Measurements from ENCODE around the gene DSCAML1. TPM values are rescaled to one million over a fixed set of nuclear protein-coding genes. Genes with fewer than 3 reads are reported as not detected.

Gene DSCAML1
- total RNA-seq, 2 donors from 2014 or later, result 2.8 TPM; not detected in 1

DNA sequence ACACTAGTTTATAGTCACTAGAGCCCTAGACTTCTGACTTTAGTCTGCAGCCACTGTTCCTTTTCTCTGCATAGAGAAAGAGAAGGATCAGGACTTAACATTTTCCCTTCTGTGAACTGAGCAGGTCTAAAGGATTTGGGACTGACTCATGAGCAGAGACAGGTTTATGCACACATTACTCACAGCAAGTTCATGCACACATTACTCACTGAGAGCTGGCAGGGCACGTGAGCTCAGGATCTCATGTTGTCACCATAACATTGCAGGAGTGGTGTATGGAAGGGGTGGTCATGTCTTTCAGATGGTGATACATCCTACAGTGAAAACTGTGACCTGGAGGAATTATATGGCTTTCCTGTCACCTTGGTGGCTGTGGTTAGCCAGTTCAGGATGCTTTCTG is 413.0 kb downstream of the DSCAML1 start:
- Mint-ChIP-seq H3K4me3 (no peak overlapping the region), H3K9me3 (no peaks in the 10 kb centered on the region), H3K4me1 (no peaks in the 10 kb centered on the region), H3K27me3 (no peaks in the 10 kb centered on the region), H3K27ac (no peak overlapping the region), H3K36me3 (ENCODE audit: low read depth) (peaks cover 57% of the 10 kb centered on the region)
- peak; percentile 54 for ATAC-seq (replicated peaks)

DNA sequence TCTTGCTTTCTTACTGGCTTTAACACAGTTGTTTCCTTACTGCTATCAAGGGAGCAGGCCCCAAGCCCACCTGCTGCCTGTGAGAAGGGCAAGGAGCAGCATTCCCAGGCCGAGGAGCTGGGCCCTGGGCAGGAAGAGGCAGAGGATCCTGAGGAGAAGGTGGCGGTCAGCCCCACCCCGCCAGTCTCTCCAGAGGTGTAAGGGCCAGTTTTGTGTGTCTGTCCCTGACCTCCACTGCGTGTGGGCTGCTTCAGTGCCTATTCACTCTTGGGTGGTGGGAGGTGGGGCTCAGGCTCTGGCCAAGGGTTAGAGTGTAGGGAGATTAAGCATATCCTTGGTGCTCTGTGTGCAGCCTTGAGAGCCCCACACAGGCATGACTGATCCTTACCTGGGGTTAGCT is 414.3 kb downstream of the DSCAML1 start:
- H3K27me3 Mint-ChIP-seq, result no peaks in the 10 kb centered on the region
- H3K27ac Mint-ChIP-seq, result no peak overlapping the region

DNA sequence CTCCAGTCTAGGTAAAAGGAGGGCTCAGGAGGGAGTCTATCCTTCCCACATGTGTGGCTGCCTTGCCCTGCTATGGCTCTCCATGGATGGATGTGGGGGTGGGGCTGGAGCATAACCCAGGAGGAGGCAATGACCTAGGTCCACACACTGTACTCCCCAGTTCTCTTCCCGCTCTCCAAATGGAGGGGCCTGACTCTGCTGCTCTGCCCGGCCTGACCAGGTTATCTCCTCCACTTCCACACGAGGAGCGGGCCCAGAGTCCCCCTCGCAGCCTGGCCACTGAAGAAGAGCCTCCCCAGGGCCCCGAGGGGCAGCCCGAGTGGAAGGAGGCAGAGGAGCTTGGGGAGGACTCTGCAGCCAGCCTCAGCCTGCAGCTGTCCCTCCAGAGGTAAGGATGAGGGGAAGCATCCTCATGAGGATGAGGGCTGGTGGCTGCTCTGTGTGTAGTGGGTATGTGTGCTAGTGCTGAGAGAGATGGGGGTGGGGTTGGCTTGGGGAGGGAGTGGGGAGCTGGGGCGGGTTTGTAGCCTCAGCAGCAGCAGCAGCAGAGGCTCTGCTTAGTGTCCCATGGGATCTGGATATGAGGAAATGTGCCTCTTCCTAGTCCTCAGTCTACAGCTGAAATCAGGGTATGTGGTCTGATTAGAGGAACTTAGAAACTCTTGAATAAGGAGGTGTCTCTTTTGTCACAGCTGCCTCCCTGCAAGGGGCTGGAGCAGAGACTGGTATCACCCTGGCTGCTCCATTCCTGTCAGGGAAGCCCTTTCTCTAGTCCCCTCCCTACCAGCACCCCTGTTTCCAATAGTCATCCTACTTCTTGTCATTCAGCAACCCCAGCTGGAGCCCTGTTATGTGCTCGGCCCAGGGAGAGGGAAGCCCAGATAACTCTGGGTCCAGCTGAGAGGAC is 415.3 kb downstream of the DSCAML1 start:
- Mint-ChIP-seq H3K4me1 (no peaks in the 10 kb centered on the region), H3K27ac (no peak overlapping the region), H3K27me3 (no peaks in the 10 kb centered on the region), H3K36me3 (ENCODE audit: low read depth) (peaks cover 48% of the 10 kb centered on the region), H3K4me3 (no peak overlapping the region), H3K9me3 (no peaks in the 10 kb centered on the region)
- no peak for ATAC-seq (replicated peaks)

More for the DNA sequence above, 414.3 kb downstream of the DSCAML1 start:
- peaks cover 48% of the 10 kb centered on the region for H3K36me3 Mint-ChIP-seq (ENCODE audit: low read depth)
- no peak overlapping the region for H3K4me3 Mint-ChIP-seq
- H3K4me1 Mint-ChIP-seq, result no peaks in the 10 kb centered on the region
- ATAC-seq (replicated peaks), result no peak
- H3K9me3 Mint-ChIP-seq, result no peaks in the 10 kb centered on the region

DNA sequence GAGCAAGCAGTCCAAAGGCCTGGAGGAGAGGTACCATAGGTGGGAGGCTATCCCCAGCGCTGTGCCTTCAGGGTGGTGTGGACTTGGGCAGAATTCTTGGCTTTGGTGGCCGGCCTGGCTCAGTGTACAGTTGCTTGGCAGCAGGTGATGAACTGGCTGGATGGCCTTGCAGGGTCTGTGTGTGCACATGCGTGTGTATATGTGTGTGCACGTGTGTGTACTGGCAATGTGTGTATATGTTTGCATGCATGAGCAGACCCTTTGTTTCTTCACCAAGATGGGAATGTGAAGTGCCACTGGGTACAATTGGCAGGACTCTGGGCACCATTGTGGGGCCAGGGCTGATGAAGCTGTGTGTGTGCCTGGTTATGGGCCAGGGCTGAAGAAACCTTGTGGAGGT is 416.3 kb downstream of the DSCAML1 start:
- no peak for ATAC-seq (replicated peaks)

DNA sequence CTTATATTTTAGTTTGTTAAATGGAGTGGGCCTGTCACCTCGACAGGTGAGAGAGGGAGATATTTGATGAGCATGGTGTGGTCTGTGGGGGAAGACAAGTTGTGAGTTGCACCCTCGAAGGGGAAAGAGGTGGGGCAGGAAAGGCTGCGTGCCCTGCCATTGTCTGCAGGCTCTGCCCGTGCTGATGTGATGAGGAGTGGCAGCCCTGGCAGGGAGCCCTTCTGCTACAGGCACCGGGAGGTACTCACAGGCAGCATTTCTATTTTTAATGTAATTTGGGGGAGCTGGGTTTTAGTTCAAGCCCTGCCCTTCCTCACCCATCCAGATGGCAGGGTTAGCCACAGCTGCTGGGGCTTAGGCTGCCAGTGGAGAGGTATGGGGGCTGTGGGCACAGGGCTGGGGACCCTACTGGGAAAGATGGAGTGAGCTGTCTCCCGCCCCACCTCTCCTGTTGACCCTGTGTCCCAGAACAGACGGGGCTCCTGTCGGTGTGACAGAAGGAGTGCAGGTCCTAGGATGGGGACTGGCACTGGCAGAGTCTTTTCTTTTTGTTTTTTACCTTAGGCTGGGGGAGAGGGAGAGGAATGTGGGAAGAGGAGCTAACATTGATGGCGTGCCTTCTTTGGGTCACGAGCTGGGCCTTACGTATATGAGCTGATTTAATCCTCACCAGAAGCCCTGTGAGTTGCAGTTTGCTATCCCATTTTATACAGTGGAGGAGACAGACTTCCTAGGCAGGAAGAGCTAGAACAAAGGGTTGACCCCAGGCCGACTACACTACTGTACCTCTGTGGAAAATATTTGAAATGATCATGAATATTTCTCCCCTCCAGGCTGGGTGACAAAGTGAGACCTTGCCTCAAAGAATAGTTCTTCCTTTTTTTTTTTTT is 417.8 kb downstream of the DSCAML1 start:
- no peaks in the 10 kb centered on the region for H3K4me1 Mint-ChIP-seq
- no peak overlapping the region for H3K4me3 Mint-ChIP-seq
- H3K27me3 Mint-ChIP-seq, result no peaks in the 10 kb centered on the region
- peak overlapping the region; percentile 43 for H3K27ac Mint-ChIP-seq
- ATAC-seq (replicated peaks), result no peak
- H3K36me3 Mint-ChIP-seq (ENCODE audit: low read depth), result peaks cover 57% of the 10 kb centered on the region
- no peaks in the 10 kb centered on the region for H3K9me3 Mint-ChIP-seq

More for the DNA sequence above, 416.3 kb downstream of the DSCAML1 start:
- Mint-ChIP-seq H3K4me1 (no peaks in the 10 kb centered on the region), H3K27ac (no peak overlapping the region), H3K27me3 (no peaks in the 10 kb centered on the region), H3K9me3 (no peaks in the 10 kb centered on the region), H3K36me3 (ENCODE audit: low read depth) (peaks cover 49% of the 10 kb centered on the region), H3K4me3 (no peak overlapping the region)

Other genes with a start within 250 kb of the DSCAML1 start
- 1 to 10 TPM in 1 of 2 donors, not detected in 1; 1.4 TPM for gene FXYD2, start 27.5 kb upstream of the DSCAML1 start, total RNA-seq
- under 1 TPM in 1 of 2 donors, not detected in 1; 0.19 TPM for gene FXYD6, start 79.4 kb upstream of the DSCAML1 start, total RNA-seq
- 1 to 10 TPM in 1 of 2 donors, under 1 TPM in 1; 0.61 to 2.1 TPM for gene TMPRSS13, start 132.2 kb upstream of the DSCAML1 start, total RNA-seq
- gene IL10RA, start 189.2 kb upstream of the DSCAML1 start, total RNA-seq, result 100 to 1,000 TPM in 1 of 2 donors, 10 to 100 TPM in 1; 63.0 to 108 TPM